Measurements from ENCODE around the gene LAMB4.

The LAMB4 gene

DNA sequence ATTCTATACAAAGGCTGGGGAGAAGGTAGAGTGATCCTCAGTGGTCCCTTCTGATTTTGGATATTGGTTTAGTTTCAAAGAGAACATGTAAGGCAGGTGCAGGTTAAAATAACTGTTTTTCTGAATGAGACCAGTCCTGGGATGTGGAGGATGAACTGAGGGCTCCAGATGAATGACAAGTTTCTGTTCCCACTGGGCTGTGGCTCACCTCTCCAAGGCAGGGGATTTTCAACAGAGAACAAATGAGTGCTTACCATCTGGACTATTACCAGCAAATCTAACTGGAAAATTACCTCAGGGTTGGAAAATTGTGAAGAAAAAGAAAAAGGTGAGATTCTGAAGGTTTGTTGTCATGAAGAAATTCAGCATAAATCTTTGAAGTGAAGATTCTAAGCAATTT is 8.0 kb downstream of the LAMB4 start:
- no peak overlapping the region for H3K27ac ChIP-seq
- TF ChIP-seq ZFX (IDR thresholded peaks at IDR 0.05): no peak
- TF ChIP-seq, protein P1, sequence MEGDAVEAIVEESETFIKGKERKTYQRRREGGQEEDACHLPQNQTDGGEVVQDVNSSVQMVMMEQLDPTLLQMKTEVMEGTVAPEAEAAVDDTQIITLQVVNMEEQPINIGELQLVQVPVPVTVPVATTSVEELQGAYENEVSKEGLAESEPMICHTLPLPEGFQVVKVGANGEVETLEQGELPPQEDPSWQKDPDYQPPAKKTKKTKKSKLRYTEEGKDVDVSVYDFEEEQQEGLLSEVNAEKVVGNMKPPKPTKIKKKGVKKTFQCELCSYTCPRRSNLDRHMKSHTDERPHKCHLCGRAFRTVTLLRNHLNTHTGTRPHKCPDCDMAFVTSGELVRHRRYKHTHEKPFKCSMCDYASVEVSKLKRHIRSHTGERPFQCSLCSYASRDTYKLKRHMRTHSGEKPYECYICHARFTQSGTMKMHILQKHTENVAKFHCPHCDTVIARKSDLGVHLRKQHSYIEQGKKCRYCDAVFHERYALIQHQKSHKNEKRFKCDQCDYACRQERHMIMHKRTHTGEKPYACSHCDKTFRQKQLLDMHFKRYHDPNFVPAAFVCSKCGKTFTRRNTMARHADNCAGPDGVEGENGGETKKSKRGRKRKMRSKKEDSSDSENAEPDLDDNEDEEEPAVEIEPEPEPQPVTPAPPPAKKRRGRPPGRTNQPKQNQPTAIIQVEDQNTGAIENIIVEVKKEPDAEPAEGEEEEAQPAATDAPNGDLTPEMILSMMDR (conservative IDR thresholded peaks at IDR 0.05): no peak

GRCh38 chr7:108120933-108121332 is 9.2 kb downstream of the LAMB4 start:
- TF ChIP-seq, protein P1 (conservative IDR thresholded peaks at IDR 0.05): no peak
- TF ChIP-seq ZFX (IDR thresholded peaks at IDR 0.05): no peak
- no peak overlapping the region for H3K27ac ChIP-seq

GRCh38 chr7:108120196-108120595 is 10.0 kb downstream of the LAMB4 start:
- TF ChIP-seq, protein P1 (conservative IDR thresholded peaks at IDR 0.05): no peak
- no peak for TF ChIP-seq ZFX (IDR thresholded peaks at IDR 0.05)
- H3K27ac ChIP-seq: no peak overlapping the region

- no peak overlapping the region for H3K27ac ChIP-seq
- no peak for TF ChIP-seq ZFX (IDR thresholded peaks at IDR 0.05)
- TF ChIP-seq, protein P1 (conservative IDR thresholded peaks at IDR 0.05): no peak; the same call in 1 of the 2 replicates
Measured at GRCh38 chr7:108118959-108119358, 11.2 kb downstream of the LAMB4 start.

GRCh38 chr7:108114117-108114841 is 15.9 kb downstream of the LAMB4 start:
- H3K27ac ChIP-seq: no peak overlapping the region
- no peak for TF ChIP-seq ZFX (IDR thresholded peaks at IDR 0.05)
- TF ChIP-seq, protein P1 (conservative IDR thresholded peaks at IDR 0.05): peak; percentile 85

DNA sequence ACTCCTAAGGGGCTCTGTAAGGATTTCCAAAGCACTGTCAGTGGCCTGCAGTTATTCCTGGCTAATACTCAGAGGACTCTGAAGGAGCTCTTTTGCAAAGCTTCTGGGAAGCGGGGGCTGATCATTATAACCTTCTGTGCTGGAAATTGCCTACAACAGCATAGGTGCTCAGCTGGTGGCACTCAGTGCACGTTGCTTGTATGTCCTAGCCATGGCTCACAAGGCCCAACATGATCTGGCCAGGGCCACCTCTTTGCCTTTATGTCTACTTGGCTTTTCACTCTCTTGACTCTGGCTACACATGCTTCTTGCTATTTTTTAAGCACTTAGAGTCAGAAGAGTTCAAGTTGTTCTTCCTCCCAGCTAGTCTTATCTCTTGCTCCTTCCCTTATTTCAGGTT is 17.5 kb downstream of the LAMB4 start:
- no peak for TF ChIP-seq ZFX (IDR thresholded peaks at IDR 0.05)
- TF ChIP-seq, protein P1 (conservative IDR thresholded peaks at IDR 0.05): no peak
- H3K27ac ChIP-seq: no peak overlapping the region

GRCh38 chr7:108109221-108109908 is 20.8 kb downstream of the LAMB4 start:
- H3K27ac ChIP-seq: no peak overlapping the region
- TF ChIP-seq, protein P1 (conservative IDR thresholded peaks at IDR 0.05): peak; percentile 82
- TF ChIP-seq ZFX (IDR thresholded peaks at IDR 0.05): no peak

Data from C4-2B (cell line).